Measurements from ENCODE around the gene TSPAN31.

- TF ChIP-seq TARDBP (IDR thresholded peaks at IDR 0.05): no peak
- no peak for TF ChIP-seq BHLHE40 (IDR thresholded peaks at IDR 0.05; ENCODE audit: borderline replicate concordance)
- no peak for TF ChIP-seq SP1 (IDR thresholded peaks at IDR 0.05)
- TF ChIP-seq SUZ12 (IDR thresholded peaks at IDR 0.05): no peak
- TF ChIP-seq PKNOX1 (IDR thresholded peaks at IDR 0.05): no peak
These were observed 1.1 kb upstream of the TSPAN31 start for GRCh38 chr12:57743769-57744168.
